BE2C (cell line): Measurements from ENCODE around the gene ANKRD28.
"Not testable (repeated sequence)": the region's sequence is repeated elsewhere in the genome, so short reads cannot be mapped to it uniquely, and the experiment has no call there.

Experiments
- DNase-seq: peaks from one replicate; pipeline ENCODE4 v3.0.0-alpha.2; 2020
- H3K27me3 ChIP-seq: fragments of 250-450 bp; sonication (Bioruptor Pico); 2 replicates; pipeline ENCODE4 v1.5.1; 2020; ENCODE audit warnings: mild to moderate bottlenecking
- H3K36me3 ChIP-seq: fragments of 250-450 bp; sonication (Bioruptor Pico); 2 replicates; pipeline ENCODE4 v1.5.1; 2020; ENCODE audit warnings: mild to moderate bottlenecking
- H3K4me1 ChIP-seq: fragments of 250-450 bp; sonication (Bioruptor Pico); 2 replicates; pipeline ENCODE4 v1.5.1; 2020
- H3K4me3 ChIP-seq: 2 replicates; pipeline ENCODE4 v1.5.1; 2011; ENCODE audit warnings: low read depth, low read length
- H3K9me3 ChIP-seq: fragments of 250-450 bp; sonication (Bioruptor Pico); 2 replicates; pipeline ENCODE4 v1.5.1; 2020
- TF ChIP-seq, protein P1 (sequence below): IDR thresholded peaks from 2 replicates; pipeline ENCODE4 v1.5.1; 2012; ENCODE audit warnings: mild to moderate bottlenecking, low read depth, low read length

Gene ANKRD28

DNA sequence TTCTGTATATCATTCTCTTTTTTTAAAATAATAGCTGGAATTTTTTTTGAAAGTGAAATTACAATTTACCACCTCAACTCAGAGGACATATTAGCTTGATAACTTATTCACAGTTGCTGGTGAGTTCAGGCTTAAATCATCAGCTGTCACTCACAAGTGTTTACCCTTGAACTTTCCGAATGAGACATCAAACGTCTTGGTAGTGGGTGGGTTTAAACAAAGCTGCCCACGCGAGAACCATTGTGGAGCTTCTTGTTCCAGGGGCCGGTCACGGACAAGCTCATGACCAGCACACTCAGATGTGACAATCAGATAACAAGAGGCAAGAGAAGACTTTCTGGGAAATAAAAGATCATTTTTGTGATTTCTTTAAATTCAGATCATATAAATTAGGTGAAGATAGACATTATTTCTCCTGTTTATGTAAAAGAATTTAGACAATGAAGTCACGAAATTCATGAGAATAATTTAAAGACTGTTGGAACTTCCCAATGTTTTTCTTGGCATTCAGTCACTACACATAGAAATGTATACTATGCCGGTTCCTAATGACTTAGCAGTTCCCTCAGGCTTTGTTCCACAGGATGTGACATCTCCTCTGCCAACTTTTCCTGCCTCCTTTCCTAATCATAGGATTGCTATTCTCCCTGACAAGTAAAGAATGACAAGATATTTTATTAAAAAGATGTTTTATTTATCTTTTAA, 167.0 kb downstream of the ANKRD28 start:
- H3K9me3 ChIP-seq = no peaks in the 10 kb centered on the region
- no peaks in the 10 kb centered on the region for H3K36me3 ChIP-seq
- H3K4me3 ChIP-seq = peak overlapping the region; percentile 37; the same call in 1 of the 2 replicates
- H3K27me3 ChIP-seq = no peaks in the 10 kb centered on the region
- no peak for DNase-seq
- no peaks in the 10 kb centered on the region for H3K4me1 ChIP-seq
- TF ChIP-seq, protein P1, sequence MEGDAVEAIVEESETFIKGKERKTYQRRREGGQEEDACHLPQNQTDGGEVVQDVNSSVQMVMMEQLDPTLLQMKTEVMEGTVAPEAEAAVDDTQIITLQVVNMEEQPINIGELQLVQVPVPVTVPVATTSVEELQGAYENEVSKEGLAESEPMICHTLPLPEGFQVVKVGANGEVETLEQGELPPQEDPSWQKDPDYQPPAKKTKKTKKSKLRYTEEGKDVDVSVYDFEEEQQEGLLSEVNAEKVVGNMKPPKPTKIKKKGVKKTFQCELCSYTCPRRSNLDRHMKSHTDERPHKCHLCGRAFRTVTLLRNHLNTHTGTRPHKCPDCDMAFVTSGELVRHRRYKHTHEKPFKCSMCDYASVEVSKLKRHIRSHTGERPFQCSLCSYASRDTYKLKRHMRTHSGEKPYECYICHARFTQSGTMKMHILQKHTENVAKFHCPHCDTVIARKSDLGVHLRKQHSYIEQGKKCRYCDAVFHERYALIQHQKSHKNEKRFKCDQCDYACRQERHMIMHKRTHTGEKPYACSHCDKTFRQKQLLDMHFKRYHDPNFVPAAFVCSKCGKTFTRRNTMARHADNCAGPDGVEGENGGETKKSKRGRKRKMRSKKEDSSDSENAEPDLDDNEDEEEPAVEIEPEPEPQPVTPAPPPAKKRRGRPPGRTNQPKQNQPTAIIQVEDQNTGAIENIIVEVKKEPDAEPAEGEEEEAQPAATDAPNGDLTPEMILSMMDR = no peak

DNA sequence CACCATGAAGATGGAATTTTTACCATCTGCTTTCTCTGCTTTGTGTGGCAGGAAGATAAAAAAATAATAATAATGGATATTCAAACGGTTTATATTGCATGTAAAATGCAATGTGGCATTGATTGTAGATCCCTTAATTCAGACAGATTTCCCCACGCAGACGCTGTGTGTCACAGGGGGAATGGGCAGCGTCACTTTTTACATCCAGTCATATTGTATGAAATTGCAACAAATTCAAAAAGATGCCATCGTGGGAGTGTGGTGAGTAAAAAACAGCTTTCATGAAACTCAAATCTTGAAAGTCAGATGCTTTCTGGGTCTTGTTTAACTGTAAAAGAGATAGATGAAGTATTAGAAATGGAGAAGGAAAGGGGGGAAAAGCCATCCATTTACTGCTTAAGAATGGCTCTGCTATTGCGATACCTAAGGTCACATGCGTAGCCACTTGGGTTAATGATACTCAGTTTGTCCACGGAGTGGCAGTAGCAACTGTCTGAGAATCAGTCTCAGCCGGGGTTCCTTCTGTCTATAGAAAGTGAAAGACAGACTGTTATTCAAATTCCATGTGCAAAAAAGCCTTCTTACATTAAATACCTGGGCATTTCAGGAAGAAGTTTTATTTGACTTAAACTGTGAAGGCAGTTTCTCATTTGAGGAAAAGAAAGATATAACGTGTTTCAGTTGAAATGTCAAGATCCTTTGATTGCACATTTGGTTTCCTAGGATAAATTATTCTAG, 167.8 kb downstream of the ANKRD28 start:
- DNase-seq = peak; percentile 45
- Histone ChIP-seq H3K27me3 (no peaks in the 10 kb centered on the region), H3K4me3 (peak overlapping the region; percentile 37), H3K4me1 (no peaks in the 10 kb centered on the region), H3K36me3 (no peaks in the 10 kb centered on the region), H3K9me3 (no peaks in the 10 kb centered on the region)
- TF ChIP-seq, protein P1 = peak; percentile 63

DNA sequence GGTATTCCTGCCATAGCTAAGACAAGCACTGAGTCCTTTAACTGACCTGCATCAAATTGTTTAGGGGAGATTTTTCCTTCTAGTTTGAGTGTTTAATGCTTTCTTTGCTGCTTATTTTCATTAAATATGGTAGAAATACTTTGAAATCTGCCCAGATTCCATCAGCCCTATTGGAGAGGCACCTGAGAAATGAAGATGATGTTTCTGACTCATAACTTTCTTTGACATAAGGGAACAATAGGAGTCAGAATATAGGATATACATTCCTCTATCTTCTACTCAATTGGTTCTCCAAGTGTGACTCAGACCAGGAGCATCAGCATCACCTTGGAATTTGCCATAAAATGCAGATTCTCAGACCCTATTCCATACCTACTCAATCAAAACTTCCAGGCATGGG, 168.8 kb downstream of the ANKRD28 start:
- DNase-seq = no peak
- TF ChIP-seq, protein P1 = no peak
- H3K4me3 ChIP-seq = no peak overlapping the region
- H3K9me3 ChIP-seq = no peaks in the 10 kb centered on the region
- H3K36me3 ChIP-seq = no peaks in the 10 kb centered on the region
- no peaks in the 10 kb centered on the region for H3K4me1 ChIP-seq
- H3K27me3 ChIP-seq = no peaks in the 10 kb centered on the region

DNA sequence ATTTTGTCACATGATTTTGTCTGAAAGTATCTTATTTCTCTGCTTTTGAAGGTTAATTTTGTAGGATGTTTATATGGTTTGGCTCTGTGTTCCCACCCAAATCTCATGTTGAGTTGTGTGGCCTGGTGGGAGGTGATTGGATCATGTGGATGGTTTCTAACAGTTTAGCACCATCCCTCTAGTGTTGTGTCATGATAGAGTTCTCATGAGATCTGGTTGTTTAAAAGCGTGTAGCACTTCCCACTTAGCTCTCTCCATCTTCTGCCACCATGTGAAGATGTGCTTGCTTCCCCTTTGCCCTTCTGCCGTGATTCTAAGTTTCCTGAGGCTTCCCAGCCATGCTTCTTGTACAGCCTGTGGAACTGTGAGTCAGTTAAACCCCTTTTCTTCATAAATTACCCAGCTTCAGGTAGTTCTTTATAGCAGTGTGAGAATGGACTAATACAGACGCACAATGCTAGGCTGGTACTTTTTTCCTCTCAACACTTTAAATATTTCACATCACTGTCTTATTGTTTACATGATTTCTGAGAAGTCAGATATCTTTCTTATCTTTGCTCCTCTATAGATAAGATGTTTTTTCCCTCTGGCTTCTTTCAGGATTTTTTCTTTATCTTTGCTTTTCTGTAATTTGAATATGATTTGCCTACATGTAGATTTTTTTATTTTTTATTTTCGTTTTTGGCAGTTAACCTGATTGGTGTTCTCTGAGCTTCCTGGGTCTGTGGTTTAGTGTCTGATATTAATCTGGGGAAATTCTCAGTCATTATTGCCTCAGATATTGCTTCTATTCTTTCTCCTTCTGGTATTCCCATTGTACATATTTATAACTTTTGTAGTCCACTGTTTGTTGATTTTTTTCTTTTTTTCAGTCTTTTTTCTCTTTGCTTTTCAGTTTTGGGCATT, 174.0 kb downstream of the ANKRD28 start:
- Histone ChIP-seq H3K36me3 (no peaks in the 10 kb centered on the region), H3K4me1 (no peaks in the 10 kb centered on the region), H3K9me3 (no peaks in the 10 kb centered on the region), H3K4me3 (no peak overlapping the region), H3K27me3 (no peaks in the 10 kb centered on the region)
- TF ChIP-seq, protein P1 = no peak
- no peak for DNase-seq

DNA sequence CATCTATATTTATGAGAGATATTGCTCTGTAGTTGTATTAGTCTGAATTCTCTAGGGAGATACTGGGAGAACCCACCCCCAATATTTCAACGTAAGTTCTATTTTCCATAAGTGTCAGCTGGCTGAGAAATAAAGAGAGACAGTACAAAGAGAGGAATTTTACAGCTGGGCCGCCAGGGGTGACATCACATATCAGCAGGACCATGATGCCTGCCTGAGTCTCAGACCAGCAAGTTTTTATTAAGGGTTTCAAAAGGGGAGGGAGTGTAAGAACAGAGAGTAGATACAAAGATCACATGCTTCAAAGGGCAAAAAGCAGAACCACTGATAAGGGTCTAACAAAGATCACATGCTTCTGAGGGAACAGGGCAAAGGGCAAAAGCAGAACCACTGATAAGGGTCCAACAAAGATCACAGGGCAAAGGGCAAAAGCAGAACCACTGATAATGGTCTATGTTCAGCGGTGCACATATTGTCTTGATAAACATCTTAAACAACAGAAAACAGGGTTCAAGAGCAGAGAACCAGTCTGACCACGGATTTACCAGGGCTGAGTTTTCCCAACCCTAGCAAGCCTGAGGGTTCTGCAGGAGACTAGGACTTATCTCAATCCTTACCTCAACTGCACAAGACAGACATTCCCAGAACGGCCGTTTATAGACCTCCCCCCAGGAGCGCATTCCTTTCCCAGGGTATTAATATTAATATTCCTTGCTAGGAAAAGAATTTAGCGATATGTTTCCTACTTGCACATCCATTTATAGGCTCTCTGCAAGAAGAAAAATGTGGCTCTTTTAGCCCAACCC, 177.9 kb downstream of the ANKRD28 start:
- H3K4me1 ChIP-seq, H3K4me3 ChIP-seq, DNase-seq, H3K27me3 ChIP-seq, H3K9me3 ChIP-seq, H3K36me3 ChIP-seq: not testable (repeated sequence)
